Measurements from ENCODE around the gene PDCD2L. TPM values are rescaled to one million over a fixed set of nuclear protein-coding genes. Genes with fewer than 3 reads are reported as not detected.
"Not testable (repeated sequence)": the region's sequence is repeated elsewhere in the genome, so short reads cannot be mapped to it uniquely, and the experiment has no call there.

PDCD2L gene
- total RNA-seq, 3 donors from 2014 or later: 55.9 to 65.0 (median 63.5) TPM

- DNase-seq (no peak), ATAC-seq (no peak)
- Mint-ChIP-seq H3K4me1 (ENCODE audit: low read depth) (no peaks in the 10 kb centered on the region), H3K9me3 (no peaks in the 10 kb centered on the region), H3K27me3 (ENCODE audit: low read depth) (no peaks in the 10 kb centered on the region), H3K36me3 (ENCODE audit: insufficient read depth) (peaks cover 40% of the 10 kb centered on the region), H3K4me3 (no peak overlapping the region)
Observed at GRCh38 chr19:34387446-34387810, 16.8 kb upstream of the PDCD2L start.

DNA sequence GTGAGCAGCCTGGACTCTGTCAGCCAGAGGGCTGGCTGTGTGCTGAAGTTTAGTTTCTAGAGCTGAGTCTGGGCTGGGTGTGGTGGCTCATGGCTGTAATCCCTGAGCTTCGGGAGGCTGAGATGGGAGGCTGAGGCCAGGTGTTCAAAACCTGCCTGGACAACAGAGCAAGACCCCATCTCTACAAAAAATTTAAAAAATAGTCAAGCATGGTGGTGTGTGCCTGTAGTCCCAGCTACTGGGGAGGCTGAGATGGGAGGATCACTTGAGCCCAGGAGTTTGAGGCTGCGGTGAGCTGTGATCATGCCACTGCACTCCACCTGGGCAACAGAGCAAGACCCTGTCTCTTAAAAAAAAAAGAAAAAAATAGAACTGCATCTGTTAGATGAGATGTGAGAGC lies 15.5 kb upstream of the PDCD2L start:
- H3K4me3 Mint-ChIP-seq; H3K27me3 Mint-ChIP-seq (ENCODE audit: low read depth); H3K4me1 Mint-ChIP-seq (ENCODE audit: low read depth); DNase-seq; ATAC-seq; H3K9me3 Mint-ChIP-seq: not testable (repeated sequence)
- peaks cover 27% of the 10 kb centered on the region for H3K36me3 Mint-ChIP-seq (ENCODE audit: insufficient read depth)

DNA sequence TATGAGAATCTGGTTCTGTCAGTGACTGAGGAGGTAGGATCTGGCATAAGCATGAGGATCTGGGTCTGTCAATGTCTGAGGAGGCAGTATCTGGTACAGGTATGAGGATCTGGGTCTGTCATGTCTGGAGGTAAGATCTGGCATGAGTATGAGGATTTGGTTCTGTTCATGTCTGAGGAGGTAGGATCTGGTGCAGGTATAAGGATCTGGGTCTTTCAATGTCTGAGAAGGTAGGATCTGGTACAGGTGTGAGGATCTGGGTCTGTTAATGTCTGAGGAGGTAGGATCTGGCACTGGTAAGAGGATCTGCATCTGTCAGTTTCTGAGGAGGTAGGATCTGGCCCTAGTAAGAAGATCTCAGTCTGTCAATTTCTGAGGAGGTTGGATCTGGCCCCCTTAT lies 12.4 kb upstream of the PDCD2L start:
- no peak overlapping the region for H3K4me3 Mint-ChIP-seq

DNA sequence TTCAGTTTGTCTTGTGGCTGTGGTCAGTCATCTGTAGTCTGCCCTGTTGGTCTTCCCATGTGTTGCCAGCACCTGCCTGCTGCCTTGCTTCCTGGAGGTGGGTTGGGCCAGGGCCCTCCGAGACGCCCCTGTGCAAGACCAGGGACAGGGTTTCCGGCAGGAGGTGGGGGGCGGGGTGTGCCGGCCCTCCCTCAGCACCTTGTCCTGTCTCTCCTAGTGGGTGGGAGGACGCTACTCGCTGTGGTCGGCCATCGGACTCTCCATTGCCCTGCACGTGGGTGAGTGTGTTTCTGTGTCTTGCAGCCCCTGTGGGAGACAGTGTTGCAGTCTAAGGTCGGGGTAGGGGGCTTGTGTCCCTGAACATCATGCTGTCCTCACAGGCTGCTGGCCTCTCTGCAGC lies 11.2 kb upstream of the PDCD2L start:
- peaks cover 16% of the 10 kb centered on the region for H3K36me3 Mint-ChIP-seq (ENCODE audit: insufficient read depth)
- DNase-seq: no peak
- no peaks in the 10 kb centered on the region for H3K27me3 Mint-ChIP-seq (ENCODE audit: low read depth)
- no peaks in the 10 kb centered on the region for H3K9me3 Mint-ChIP-seq
- no peaks in the 10 kb centered on the region for H3K4me1 Mint-ChIP-seq (ENCODE audit: low read depth)
- H3K4me3 Mint-ChIP-seq: no peak overlapping the region
- ATAC-seq: no peak

More for the DNA sequence above, 12.4 kb upstream of the PDCD2L start:
- no peaks in the 10 kb centered on the region for H3K9me3 Mint-ChIP-seq
- no peaks in the 10 kb centered on the region for H3K27me3 Mint-ChIP-seq (ENCODE audit: low read depth)
- DNase-seq (no peak), ATAC-seq (no peak)
- peaks cover 10% of the 10 kb centered on the region for H3K36me3 Mint-ChIP-seq (ENCODE audit: insufficient read depth)
- no peaks in the 10 kb centered on the region for H3K4me1 Mint-ChIP-seq (ENCODE audit: low read depth)

DNA sequence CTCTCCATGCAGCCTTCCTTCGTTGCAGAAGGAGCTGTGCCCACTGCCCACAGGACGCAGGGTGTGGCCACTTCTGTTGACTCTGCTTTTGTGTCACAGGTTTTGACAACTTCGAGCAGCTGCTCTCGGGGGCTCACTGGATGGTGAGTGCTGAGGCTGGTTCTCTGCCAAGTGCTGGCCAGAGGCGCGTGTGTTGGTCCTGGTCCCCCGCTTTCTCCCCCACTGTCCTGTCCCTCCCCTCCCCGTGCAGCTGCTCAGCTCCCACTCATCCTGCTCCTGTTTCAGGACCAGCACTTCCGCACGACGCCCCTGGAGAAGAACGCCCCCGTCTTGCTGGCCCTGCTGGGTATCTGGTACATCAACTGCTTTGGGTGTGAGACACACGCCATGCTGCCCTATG lies 10.6 kb upstream of the PDCD2L start:
- ATAC-seq: no peak

DNA sequence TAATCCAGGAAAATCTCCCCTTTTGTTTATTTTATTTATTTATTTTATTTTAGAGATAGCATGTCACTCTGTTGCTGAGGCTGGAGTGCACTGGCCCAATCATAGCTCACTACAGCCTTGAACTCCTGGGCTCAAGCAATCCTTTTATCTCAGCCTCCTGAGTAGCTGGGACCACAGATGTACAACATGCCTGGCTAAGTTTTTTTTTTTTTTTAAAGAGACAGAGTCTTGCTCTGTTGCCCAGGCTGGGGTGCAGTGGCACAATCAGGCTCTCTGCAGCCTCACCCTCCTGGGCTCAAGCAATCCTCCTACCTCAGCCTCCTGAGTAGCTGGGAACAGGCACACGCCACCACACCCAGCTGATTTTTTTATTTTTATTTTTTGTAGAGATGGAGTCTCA lies 6.3 kb upstream of the PDCD2L start:
- Mint-ChIP-seq H3K27me3 (ENCODE audit: low read depth) (no peaks in the 10 kb centered on the region), H3K9me3 (no peaks in the 10 kb centered on the region), H3K4me1 (ENCODE audit: low read depth) (no peaks in the 10 kb centered on the region), H3K36me3 (ENCODE audit: insufficient read depth) (peaks cover 26% of the 10 kb centered on the region), H3K4me3 (no peak overlapping the region)
- DNase-seq (no peak), ATAC-seq (no peak)

More for the DNA sequence above, 10.6 kb upstream of the PDCD2L start:
- Mint-ChIP-seq H3K4me3 (no peak overlapping the region), H3K36me3 (ENCODE audit: insufficient read depth) (peaks cover 18% of the 10 kb centered on the region), H3K9me3 (no peaks in the 10 kb centered on the region), H3K27me3 (ENCODE audit: low read depth) (no peaks in the 10 kb centered on the region), H3K4me1 (ENCODE audit: low read depth) (no peaks in the 10 kb centered on the region)
- DNase-seq: no peak

- no peak overlapping the region for H3K4me3 Mint-ChIP-seq
- H3K27me3 Mint-ChIP-seq (ENCODE audit: low read depth): no peaks in the 10 kb centered on the region
- ATAC-seq (no peak), DNase-seq (no peak)
- no peaks in the 10 kb centered on the region for H3K9me3 Mint-ChIP-seq
- peaks cover 26% of the 10 kb centered on the region for H3K36me3 Mint-ChIP-seq (ENCODE audit: insufficient read depth)
- H3K4me1 Mint-ChIP-seq (ENCODE audit: low read depth): peaks cover 8% of the 10 kb centered on the region
Observed at GRCh38 chr19:34399886-34400285, 4.3 kb upstream of the PDCD2L start.

DNA sequence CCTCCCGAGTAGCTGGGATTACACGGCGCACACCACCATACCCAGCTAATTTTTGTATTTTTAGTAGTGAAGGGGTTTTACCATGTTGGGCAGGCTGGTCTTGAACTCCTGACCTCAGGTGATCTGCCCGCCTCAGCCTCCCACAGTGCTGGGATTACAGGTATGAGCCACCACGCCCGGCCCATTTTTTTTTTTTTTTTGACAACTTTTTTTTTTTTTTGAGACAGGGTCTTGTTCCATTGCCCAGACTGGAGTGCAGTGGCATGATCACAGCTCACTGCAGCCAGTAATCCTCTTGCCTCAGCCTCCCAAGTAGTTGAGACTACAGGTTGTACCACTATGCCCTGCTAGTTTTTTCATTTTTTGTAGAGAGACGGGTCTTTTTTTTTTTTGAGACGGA lies 3.4 kb upstream of the PDCD2L start:
- H3K27me3 Mint-ChIP-seq (ENCODE audit: low read depth); H3K4me3 Mint-ChIP-seq; H3K4me1 Mint-ChIP-seq (ENCODE audit: low read depth); ATAC-seq; H3K9me3 Mint-ChIP-seq; DNase-seq: not testable (repeated sequence)
- peaks cover 22% of the 10 kb centered on the region for H3K36me3 Mint-ChIP-seq (ENCODE audit: insufficient read depth)

- Mint-ChIP-seq H3K4me3 (no peak overlapping the region), H3K27me3 (ENCODE audit: low read depth) (no peaks in the 10 kb centered on the region)
Observed at GRCh38 chr19:34402074-34402600, 2.1 kb upstream of the PDCD2L start.

GRCh38 chr19:34403784-34404108 lies 453 bp upstream of the PDCD2L start:
- Mint-ChIP-seq H3K4me3 (peak overlapping the region; percentile 93), H3K4me1 (ENCODE audit: low read depth) (peaks cover 15% of the 10 kb centered on the region), H3K9me3 (no peaks in the 10 kb centered on the region), H3K36me3 (ENCODE audit: insufficient read depth) (peaks cover 13% of the 10 kb centered on the region), H3K27me3 (ENCODE audit: low read depth) (no peaks in the 10 kb centered on the region)
- DNase-seq (no peak), ATAC-seq (peak in 1 of 2 donors; percentile 12)

More at GRCh38 chr19:34402074-34402600, 2.1 kb upstream of the PDCD2L start:
- no peaks in the 10 kb centered on the region for H3K9me3 Mint-ChIP-seq
- H3K36me3 Mint-ChIP-seq (ENCODE audit: insufficient read depth): peaks cover 18% of the 10 kb centered on the region
- ATAC-seq (no peak), DNase-seq (no peak)
- H3K4me1 Mint-ChIP-seq (ENCODE audit: low read depth): peaks cover 11% of the 10 kb centered on the region

- H3K27me3 Mint-ChIP-seq (ENCODE audit: low read depth): no peaks in the 10 kb centered on the region
- peak overlapping the region; percentile 48 for H3K4me3 Mint-ChIP-seq
- peaks cover 23% of the 10 kb centered on the region for H3K4me1 Mint-ChIP-seq (ENCODE audit: low read depth)
- DNase-seq: no peak
- ATAC-seq: no peak
- H3K9me3 Mint-ChIP-seq: no peaks in the 10 kb centered on the region
- peaks cover 16% of the 10 kb centered on the region for H3K36me3 Mint-ChIP-seq (ENCODE audit: insufficient read depth)
Observed at GRCh38 chr19:34405892-34406660, 1.9 kb downstream of the PDCD2L start.

- ATAC-seq (no peak), DNase-seq (no peak)
- H3K27me3 Mint-ChIP-seq (ENCODE audit: low read depth): no peaks in the 10 kb centered on the region
- peaks cover 23% of the 10 kb centered on the region for H3K4me1 Mint-ChIP-seq (ENCODE audit: low read depth)
- no peak overlapping the region for H3K4me3 Mint-ChIP-seq
- H3K9me3 Mint-ChIP-seq: no peaks in the 10 kb centered on the region
- peaks cover 14% of the 10 kb centered on the region for H3K36me3 Mint-ChIP-seq (ENCODE audit: insufficient read depth)
Observed at GRCh38 chr19:34408411-34408810, 4.2 kb downstream of the PDCD2L start.

DNA sequence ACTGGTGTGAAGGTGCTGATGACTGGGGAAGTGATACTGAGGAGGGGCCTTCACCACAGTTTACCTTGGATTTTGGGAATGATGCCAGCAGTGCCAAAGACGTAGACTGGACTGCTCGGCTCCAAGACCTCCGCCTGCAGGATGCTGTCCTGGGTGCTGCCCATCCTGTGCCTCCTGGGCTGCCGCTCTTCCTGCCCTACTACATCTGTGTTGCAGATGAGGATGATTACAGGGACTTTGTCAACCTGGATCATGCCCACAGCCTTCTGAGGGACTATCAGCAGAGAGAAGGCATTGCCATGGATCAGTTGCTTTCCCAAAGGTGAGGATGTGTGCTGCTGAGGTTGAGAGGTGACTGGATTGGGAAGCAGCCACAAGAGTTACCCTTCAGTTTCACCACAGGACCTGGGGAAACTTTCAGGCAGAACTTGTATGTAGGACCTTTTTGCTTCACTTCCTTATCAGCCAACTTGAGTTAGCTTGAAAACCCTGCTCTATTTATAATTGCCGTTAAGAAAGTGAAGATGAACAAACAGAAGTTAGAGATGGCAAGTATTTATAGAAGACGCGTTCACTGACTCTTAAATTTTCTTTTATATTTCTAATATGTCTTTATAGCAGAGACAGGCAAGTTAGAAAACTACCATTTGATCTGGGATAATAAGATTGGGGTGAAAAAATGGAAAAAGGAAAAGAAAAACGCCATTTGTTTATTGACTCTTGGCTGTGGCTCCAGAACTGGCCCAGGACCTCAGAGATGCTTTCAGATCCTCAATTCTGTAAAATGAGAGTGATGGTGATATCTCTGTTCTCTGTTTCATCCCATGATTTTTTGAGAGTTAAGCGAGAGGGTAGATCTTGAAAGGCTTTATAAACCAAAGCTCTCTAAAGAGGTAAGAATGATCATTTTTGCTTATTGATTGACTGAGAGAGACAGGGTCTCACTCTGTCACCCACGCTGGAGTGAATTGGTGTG lies 5.3 kb downstream of the PDCD2L start:
- ATAC-seq (no peak), DNase-seq (no peak)
- Mint-ChIP-seq H3K4me3 (no peak overlapping the region), H3K9me3 (no peaks in the 10 kb centered on the region), H3K36me3 (ENCODE audit: insufficient read depth) (peaks cover 19% of the 10 kb centered on the region), H3K4me1 (ENCODE audit: low read depth) (peaks cover 18% of the 10 kb centered on the region), H3K27me3 (ENCODE audit: low read depth) (no peaks in the 10 kb centered on the region)

DNA sequence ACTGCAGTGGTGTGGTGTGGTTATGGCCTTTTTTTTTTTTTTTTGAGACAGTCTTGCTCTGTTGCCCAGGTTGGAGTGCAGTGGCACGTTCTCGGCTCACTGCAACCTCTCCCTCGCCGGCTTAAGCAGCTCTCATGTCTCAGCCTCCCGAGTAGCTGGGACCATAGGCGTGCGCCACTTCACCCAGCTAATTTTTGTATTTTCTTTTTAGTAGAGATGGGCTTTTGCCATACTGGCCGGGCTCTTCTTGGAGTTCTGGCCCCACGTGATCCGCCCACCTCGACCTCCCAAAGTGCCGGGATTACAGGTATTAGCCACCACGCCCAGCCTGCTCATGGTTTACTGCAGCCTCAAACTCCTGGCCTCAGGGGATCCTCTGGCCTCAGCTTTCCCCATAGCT lies 7.0 kb downstream of the PDCD2L start:
- Mint-ChIP-seq H3K4me1 (ENCODE audit: low read depth) (peaks cover 15% of the 10 kb centered on the region), H3K27me3 (ENCODE audit: low read depth) (no peaks in the 10 kb centered on the region), H3K36me3 (ENCODE audit: insufficient read depth) (peaks cover 23% of the 10 kb centered on the region), H3K9me3 (no peaks in the 10 kb centered on the region), H3K4me3 (no peak overlapping the region)
- ATAC-seq (no peak), DNase-seq (no peak)

Data from activated T-cell treated with anti-CD3 and anti-CD28 coated beads, Interleukin-2, amount 50 U/mL, for 4 hours (primary cell).